C4-2B (cell line): Measurements from ENCODE around the gene CPB2.

Experiments
- H3K27ac ChIP-seq: fragments of 450-650 bp; 2 replicates; pipeline ENCODE4 v1.5.1; 2017
- ZFX ChIP-seq: fragments of 450-650 bp; IDR thresholded peaks from 2 replicates; pipeline ENCODE4 v1.6.1; 2017
- TF ChIP-seq, protein P1 (sequence below): fragments of 450-650 bp; conservative IDR thresholded peaks from 2 replicates; pipeline ENCODE4 v1.5.1; 2017; ENCODE audit warnings: mild to moderate bottlenecking

Gene CPB2

GRCh38 chr13:46012404-46012803 lies 92.4 kb downstream of the CPB2 start:
- no peak for TF ChIP-seq ZFX
- TF ChIP-seq, protein P1, sequence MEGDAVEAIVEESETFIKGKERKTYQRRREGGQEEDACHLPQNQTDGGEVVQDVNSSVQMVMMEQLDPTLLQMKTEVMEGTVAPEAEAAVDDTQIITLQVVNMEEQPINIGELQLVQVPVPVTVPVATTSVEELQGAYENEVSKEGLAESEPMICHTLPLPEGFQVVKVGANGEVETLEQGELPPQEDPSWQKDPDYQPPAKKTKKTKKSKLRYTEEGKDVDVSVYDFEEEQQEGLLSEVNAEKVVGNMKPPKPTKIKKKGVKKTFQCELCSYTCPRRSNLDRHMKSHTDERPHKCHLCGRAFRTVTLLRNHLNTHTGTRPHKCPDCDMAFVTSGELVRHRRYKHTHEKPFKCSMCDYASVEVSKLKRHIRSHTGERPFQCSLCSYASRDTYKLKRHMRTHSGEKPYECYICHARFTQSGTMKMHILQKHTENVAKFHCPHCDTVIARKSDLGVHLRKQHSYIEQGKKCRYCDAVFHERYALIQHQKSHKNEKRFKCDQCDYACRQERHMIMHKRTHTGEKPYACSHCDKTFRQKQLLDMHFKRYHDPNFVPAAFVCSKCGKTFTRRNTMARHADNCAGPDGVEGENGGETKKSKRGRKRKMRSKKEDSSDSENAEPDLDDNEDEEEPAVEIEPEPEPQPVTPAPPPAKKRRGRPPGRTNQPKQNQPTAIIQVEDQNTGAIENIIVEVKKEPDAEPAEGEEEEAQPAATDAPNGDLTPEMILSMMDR, result no peak
- H3K27ac ChIP-seq, result no peak overlapping the region

- no peak overlapping the region for H3K27ac ChIP-seq
- TF ChIP-seq ZFX, result no peak
- TF ChIP-seq, protein P1, result peak; percentile 40
These were observed 94.7 kb downstream of the CPB2 start for GRCh38 chr13:46010148-46010547.

DNA sequence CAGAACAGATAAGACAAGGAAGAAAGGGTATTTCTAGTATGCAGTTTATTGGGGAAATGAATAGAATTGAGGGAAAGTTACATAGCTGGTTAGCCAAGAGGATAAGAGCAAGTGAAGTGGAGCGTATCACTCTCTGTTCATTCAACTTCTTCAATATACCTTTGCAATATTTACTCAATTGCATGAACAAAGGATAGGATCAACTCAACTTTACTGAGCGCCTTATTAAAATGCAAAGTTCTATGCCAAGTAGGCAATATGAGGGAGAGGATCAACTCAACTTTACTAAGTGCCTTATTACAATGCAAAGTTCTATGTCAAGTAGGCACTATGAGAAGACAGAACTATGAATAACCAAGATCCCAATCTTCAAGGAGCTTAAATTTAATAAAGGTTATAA lies 96.2 kb downstream of the CPB2 start:
- TF ChIP-seq, protein P1, result no peak
- no peak for TF ChIP-seq ZFX
- no peak overlapping the region for H3K27ac ChIP-seq

- H3K27ac ChIP-seq, result no peak overlapping the region
- TF ChIP-seq ZFX, result no peak
- TF ChIP-seq, protein P1, result no peak
These were observed 98.0 kb downstream of the CPB2 start for GRCh38 chr13:46006688-46007452.

GRCh38 chr13:46004491-46004890 lies 100.3 kb downstream of the CPB2 start:
- TF ChIP-seq, protein P1, result no peak
- no peak for TF ChIP-seq ZFX
- H3K27ac ChIP-seq, result no peak overlapping the region
